ENCODE data around the gene ARL6IP5.
A peak's percentile ranks its signal among the peaks of the same experiment; 100 is the strongest.

The ARL6IP5 gene

GRCh38 chr3:69105320-69105719 lies 20.6 kb downstream of the ARL6IP5 start:
- Histone ChIP-seq H2BK12ac (ENCODE audit: low read length) (no peak overlapping the region), H3K14ac (ENCODE audit: low read length) (no peak overlapping the region), H3K18ac (ENCODE audit: low read length) (no peak overlapping the region), H4K12ac (ENCODE audit: low read depth, low read length) (no peak overlapping the region), H4K91ac (ENCODE audit: low read depth, low read length) (no peak overlapping the region), H3K9me3 (ENCODE audit: insufficient read depth, low read depth, low read length) (no peaks in the 10 kb centered on the region), H4K8ac (ENCODE audit: low read depth, low read length) (no peak overlapping the region), H2AFZ (ENCODE audit: insufficient read depth, low read length, poor library complexity) (no peak overlapping the region), H3K4ac (ENCODE audit: low read depth, low read length) (no peak overlapping the region), H2BK5ac (ENCODE audit: low read depth, low read length, poor library complexity) (no peak overlapping the region), H3K27ac (ENCODE audit: low read depth, low read length) (no peak overlapping the region), H2BK120ac (ENCODE audit: insufficient read depth, low read length, poor library complexity) (no peak overlapping the region), H3K4me1 (ENCODE audit: control insufficient read depth in 1 of 2, insufficient read depth in 2 of 2, low read length in 2 of 2) (peaks cover 6 to 8% of the 10 kb centered on the region in 2 experiments), H3K4me3 (ENCODE audit: low read depth, low read length) (no peak overlapping the region), H3K9ac (ENCODE audit: low read length) (no peak overlapping the region), H3K36me3 (ENCODE audit: control insufficient read depth in 1 of 2, insufficient read depth in 2 of 2, low read length in 2 of 2) (peaks cover 2 to 10% of the 10 kb centered on the region in 2 experiments), H3K23ac (ENCODE audit: low read length) (no peak overlapping the region), H3K4me2 (ENCODE audit: low read length) (no peak overlapping the region), H3K79me2 (ENCODE audit: control insufficient read depth, insufficient read depth, low read length, poor library complexity) (no peaks in the 10 kb centered on the region), H2AK5ac (ENCODE audit: low read length) (no peak overlapping the region), H3K79me1 (ENCODE audit: low read length) (peaks cover 4% of the 10 kb centered on the region), H3K27me3 (ENCODE audit: insufficient read depth, low read length) (no peaks in the 10 kb centered on the region)
- DNase-seq, result peak in 1 of 2 donors; percentile 57
- WGBS (ENCODE audit: extremely low coverage, insufficient coverage, insufficient read length), result no CpG with 5 or more reads among the region's 3 CpGs

- H3K79me2 ChIP-seq (ENCODE audit: control insufficient read depth, insufficient read depth, low read length, poor library complexity), result no peaks in the 10 kb centered on the region
- no peak overlapping the region for H3K14ac ChIP-seq (ENCODE audit: low read length)
- no peak overlapping the region for H4K8ac ChIP-seq (ENCODE audit: low read depth, low read length)
- peaks cover 0 to 3% of the 10 kb centered on the region in 2 experiments for H3K4me1 ChIP-seq (ENCODE audit: control insufficient read depth in 1 of 2, insufficient read depth in 2 of 2, low read length in 2 of 2)
- H2BK120ac ChIP-seq (ENCODE audit: insufficient read depth, low read length, poor library complexity), result no peak overlapping the region
- no peak overlapping the region for H2BK5ac ChIP-seq (ENCODE audit: low read depth, low read length, poor library complexity)
- no peak overlapping the region for H3K18ac ChIP-seq (ENCODE audit: low read length)
- H4K91ac ChIP-seq (ENCODE audit: low read depth, low read length), result no peak overlapping the region
- H3K4me3 ChIP-seq (ENCODE audit: low read depth, low read length), result no peak overlapping the region
- H3K4ac ChIP-seq (ENCODE audit: low read depth, low read length), result no peak overlapping the region
- H3K79me1 ChIP-seq (ENCODE audit: low read length), result no peaks in the 10 kb centered on the region
- H3K27ac ChIP-seq (ENCODE audit: low read depth, low read length), result no peak overlapping the region
- no peak overlapping the region for H3K4me2 ChIP-seq (ENCODE audit: low read length)
- H3K9me3 ChIP-seq (ENCODE audit: insufficient read depth, low read depth, low read length), result no peaks in the 10 kb centered on the region
- no peak overlapping the region for H3K9ac ChIP-seq (ENCODE audit: low read length)
- H4K12ac ChIP-seq (ENCODE audit: low read depth, low read length), result no peak overlapping the region
- WGBS (ENCODE audit: extremely low coverage, insufficient coverage, insufficient read length), result no CpG with 5 or more reads among the region's 5 CpGs
- H3K36me3 ChIP-seq (ENCODE audit: control insufficient read depth in 1 of 2, insufficient read depth in 2 of 2, low read length in 2 of 2), result peaks cover 0 to 5% of the 10 kb centered on the region in 2 experiments
- H3K23ac ChIP-seq (ENCODE audit: low read length), result no peak overlapping the region
- no peaks in the 10 kb centered on the region for H3K27me3 ChIP-seq (ENCODE audit: insufficient read depth, low read length)
- H2AFZ ChIP-seq (ENCODE audit: insufficient read depth, low read length, poor library complexity), result no peak overlapping the region
- DNase-seq, result no peak
- no peak overlapping the region for H2BK12ac ChIP-seq (ENCODE audit: low read length)
- no peak overlapping the region for H2AK5ac ChIP-seq (ENCODE audit: low read length)
Observed at GRCh38 chr3:69107841-69108240, 23.1 kb downstream of the ARL6IP5 start.

GRCh38 chr3:69108811-69109210 lies 24.1 kb downstream of the ARL6IP5 start:
- H3K9me3 ChIP-seq (ENCODE audit: insufficient read depth, low read depth, low read length), result no peaks in the 10 kb centered on the region
- H2AFZ ChIP-seq (ENCODE audit: insufficient read depth, low read length, poor library complexity), result no peak overlapping the region
- no peak overlapping the region for H3K4me2 ChIP-seq (ENCODE audit: low read length)
- H3K4me1 ChIP-seq (ENCODE audit: control insufficient read depth in 1 of 2, insufficient read depth in 2 of 2, low read length in 2 of 2), result peaks cover 0 to 3% of the 10 kb centered on the region in 2 experiments
- H3K36me3 ChIP-seq (ENCODE audit: control insufficient read depth in 1 of 2, insufficient read depth in 2 of 2, low read length in 2 of 2), result peaks cover 0 to 5% of the 10 kb centered on the region in 2 experiments
- DNase-seq, result peak in 1 of 2 donors; percentile 82
- no peak overlapping the region for H4K8ac ChIP-seq (ENCODE audit: low read depth, low read length)
- no peak overlapping the region for H2AK5ac ChIP-seq (ENCODE audit: low read length)
- no peaks in the 10 kb centered on the region for H3K79me2 ChIP-seq (ENCODE audit: control insufficient read depth, insufficient read depth, low read length, poor library complexity)
- H3K9ac ChIP-seq (ENCODE audit: low read length), result no peak overlapping the region
- no peaks in the 10 kb centered on the region for H3K27me3 ChIP-seq (ENCODE audit: insufficient read depth, low read length)
- H3K27ac ChIP-seq (ENCODE audit: low read depth, low read length), result no peak overlapping the region
- WGBS (ENCODE audit: extremely low coverage, insufficient coverage, insufficient read length), result no CpG with 5 or more reads among the region's 5 CpGs
- no peak overlapping the region for H4K91ac ChIP-seq (ENCODE audit: low read depth, low read length)
- H3K18ac ChIP-seq (ENCODE audit: low read length), result no peak overlapping the region
- H3K4me3 ChIP-seq (ENCODE audit: low read depth, low read length), result no peak overlapping the region
- no peak overlapping the region for H2BK120ac ChIP-seq (ENCODE audit: insufficient read depth, low read length, poor library complexity)
- no peak overlapping the region for H2BK5ac ChIP-seq (ENCODE audit: low read depth, low read length, poor library complexity)
- H2BK12ac ChIP-seq (ENCODE audit: low read length), result no peak overlapping the region
- no peak overlapping the region for H3K23ac ChIP-seq (ENCODE audit: low read length)
- no peak overlapping the region for H3K14ac ChIP-seq (ENCODE audit: low read length)
- no peak overlapping the region for H3K4ac ChIP-seq (ENCODE audit: low read depth, low read length)
- no peak overlapping the region for H4K12ac ChIP-seq (ENCODE audit: low read depth, low read length)
- H3K79me1 ChIP-seq (ENCODE audit: low read length), result no peaks in the 10 kb centered on the region

GRCh38 chr3:69110941-69111546 lies 26.3 kb downstream of the ARL6IP5 start:
- no peak overlapping the region for H2AFZ ChIP-seq (ENCODE audit: insufficient read depth, low read length, poor library complexity)
- WGBS (ENCODE audit: extremely low coverage, insufficient coverage, insufficient read length), result no CpG with 5 or more reads among the region's 1 CpG

More at GRCh38 chr3:69110941-69111546, 26.3 kb downstream of the ARL6IP5 start:
- Histone ChIP-seq H3K27me3 (ENCODE audit: insufficient read depth, low read length) (no peaks in the 10 kb centered on the region), H3K79me2 (ENCODE audit: control insufficient read depth, insufficient read depth, low read length, poor library complexity) (no peaks in the 10 kb centered on the region), H3K14ac (ENCODE audit: low read length) (no peak overlapping the region), H3K4me1 (ENCODE audit: control insufficient read depth in 1 of 2, insufficient read depth in 2 of 2, low read length in 2 of 2) (peaks cover 0 to 3% of the 10 kb centered on the region in 2 experiments), H2AK5ac (ENCODE audit: low read length) (no peak overlapping the region), H3K9ac (ENCODE audit: low read length) (no peak overlapping the region), H3K36me3 (ENCODE audit: control insufficient read depth in 1 of 2, insufficient read depth in 2 of 2, low read length in 2 of 2) (no peaks in the 10 kb centered on the region), H3K18ac (ENCODE audit: low read length) (no peak overlapping the region), H4K91ac (ENCODE audit: low read depth, low read length) (no peak overlapping the region), H3K4me3 (ENCODE audit: low read depth, low read length) (no peak overlapping the region), H3K79me1 (ENCODE audit: low read length) (no peaks in the 10 kb centered on the region), H3K23ac (ENCODE audit: low read length) (no peak overlapping the region), H2BK12ac (ENCODE audit: low read length) (no peak overlapping the region), H3K4ac (ENCODE audit: low read depth, low read length) (no peak overlapping the region), H4K12ac (ENCODE audit: low read depth, low read length) (no peak overlapping the region), H3K4me2 (ENCODE audit: low read length) (no peak overlapping the region), H2BK5ac (ENCODE audit: low read depth, low read length, poor library complexity) (no peak overlapping the region), H2BK120ac (ENCODE audit: insufficient read depth, low read length, poor library complexity) (no peak overlapping the region), H4K8ac (ENCODE audit: low read depth, low read length) (no peak overlapping the region), H3K9me3 (ENCODE audit: insufficient read depth, low read depth, low read length) (no peaks in the 10 kb centered on the region), H3K27ac (ENCODE audit: low read depth, low read length) (no peak overlapping the region)
- DNase-seq, result no peak

All from trophoblast cell (in vitro differentiated cells and primary cell).